SK-N-MC (cell line): ENCODE results near the gene GLUD1.

Experiments
- EZH2 ChIP-seq: fragments of 200-600 bp; sonication (generic); IDR thresholded peaks from one replicate; pipeline ENCODE4 v1.6.1; 2017; ENCODE audit warnings: antibody characterized with exemption
- POLR2AphosphoS5 ChIP-seq: IDR thresholded peaks from 2 replicates; pipeline ENCODE4 v1.6.1; 2012; ENCODE audit warnings: mild to moderate bottlenecking, low read depth, low read length, borderline replicate concordance

- TF ChIP-seq POLR2AphosphoS5 (no peak), EZH2 (no peak)
These were observed 10.9 kb upstream of the GLUD1 start for GRCh38 chr10:87105446-87106124.
